ENCODE data around the gene ZBTB32.

DNA sequence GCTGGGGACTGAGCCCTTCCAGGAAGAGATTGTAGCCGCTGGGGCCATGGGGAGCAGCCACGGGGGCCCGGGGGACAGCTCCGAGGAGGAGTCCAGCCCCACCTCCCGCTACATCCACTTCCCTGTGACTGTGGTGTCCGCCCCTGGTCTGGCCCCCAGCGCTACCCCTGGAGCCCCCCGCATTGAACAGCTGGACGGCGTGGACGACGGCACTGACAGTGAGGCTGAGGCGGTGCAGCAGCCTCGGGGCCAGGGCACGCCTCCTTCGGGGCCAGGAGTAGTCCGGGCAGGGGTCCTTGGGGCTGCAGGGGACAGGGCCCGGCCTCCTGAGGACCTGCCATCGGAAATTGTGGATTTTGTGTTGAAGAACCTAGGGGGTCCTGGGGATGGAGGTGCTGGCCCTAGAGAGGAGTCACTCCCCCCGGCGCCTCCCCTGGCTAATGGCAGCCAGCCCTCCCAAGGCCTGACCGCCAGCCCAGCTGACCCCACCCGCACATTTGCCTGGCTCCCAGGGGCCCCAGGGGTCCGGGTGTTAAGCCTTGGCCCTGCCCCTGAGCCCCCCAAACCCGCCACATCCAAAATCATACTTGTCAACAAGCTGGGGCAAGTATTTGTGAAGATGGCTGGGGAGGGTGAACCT, 28.3 kb downstream of the ZBTB32 start:
- TF ChIP-seq, protein P1, sequence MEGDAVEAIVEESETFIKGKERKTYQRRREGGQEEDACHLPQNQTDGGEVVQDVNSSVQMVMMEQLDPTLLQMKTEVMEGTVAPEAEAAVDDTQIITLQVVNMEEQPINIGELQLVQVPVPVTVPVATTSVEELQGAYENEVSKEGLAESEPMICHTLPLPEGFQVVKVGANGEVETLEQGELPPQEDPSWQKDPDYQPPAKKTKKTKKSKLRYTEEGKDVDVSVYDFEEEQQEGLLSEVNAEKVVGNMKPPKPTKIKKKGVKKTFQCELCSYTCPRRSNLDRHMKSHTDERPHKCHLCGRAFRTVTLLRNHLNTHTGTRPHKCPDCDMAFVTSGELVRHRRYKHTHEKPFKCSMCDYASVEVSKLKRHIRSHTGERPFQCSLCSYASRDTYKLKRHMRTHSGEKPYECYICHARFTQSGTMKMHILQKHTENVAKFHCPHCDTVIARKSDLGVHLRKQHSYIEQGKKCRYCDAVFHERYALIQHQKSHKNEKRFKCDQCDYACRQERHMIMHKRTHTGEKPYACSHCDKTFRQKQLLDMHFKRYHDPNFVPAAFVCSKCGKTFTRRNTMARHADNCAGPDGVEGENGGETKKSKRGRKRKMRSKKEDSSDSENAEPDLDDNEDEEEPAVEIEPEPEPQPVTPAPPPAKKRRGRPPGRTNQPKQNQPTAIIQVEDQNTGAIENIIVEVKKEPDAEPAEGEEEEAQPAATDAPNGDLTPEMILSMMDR (IDR thresholded peaks at IDR 0.05) = no peak
- TF ChIP-seq POLR2A (IDR thresholded peaks at IDR 0.05) = no peak

All from ovary (tissue), 3 donors.